Measurements from ENCODE around the gene COL25A1.

The COL25A1 gene

DNA sequence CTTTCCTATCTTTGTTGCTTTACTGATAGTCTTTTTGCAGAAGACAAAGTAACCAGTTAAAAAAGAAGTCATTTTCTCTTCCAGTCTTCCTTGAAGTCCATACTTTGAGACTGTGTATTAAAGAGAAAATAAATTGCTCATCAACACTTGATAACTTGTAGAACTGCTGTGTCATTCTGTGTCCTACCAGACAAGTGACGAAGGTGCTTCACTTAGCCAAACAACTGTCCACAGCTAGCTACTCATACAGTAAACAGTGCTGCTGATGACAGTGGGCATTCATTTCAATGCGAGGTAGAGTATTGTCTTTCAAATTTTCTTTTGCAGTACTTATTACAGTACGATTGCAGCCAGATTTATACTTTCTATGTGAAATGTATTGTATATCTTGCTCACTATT lies 11.5 kb downstream of the COL25A1 start:
- DNase-seq: no peak

DNA sequence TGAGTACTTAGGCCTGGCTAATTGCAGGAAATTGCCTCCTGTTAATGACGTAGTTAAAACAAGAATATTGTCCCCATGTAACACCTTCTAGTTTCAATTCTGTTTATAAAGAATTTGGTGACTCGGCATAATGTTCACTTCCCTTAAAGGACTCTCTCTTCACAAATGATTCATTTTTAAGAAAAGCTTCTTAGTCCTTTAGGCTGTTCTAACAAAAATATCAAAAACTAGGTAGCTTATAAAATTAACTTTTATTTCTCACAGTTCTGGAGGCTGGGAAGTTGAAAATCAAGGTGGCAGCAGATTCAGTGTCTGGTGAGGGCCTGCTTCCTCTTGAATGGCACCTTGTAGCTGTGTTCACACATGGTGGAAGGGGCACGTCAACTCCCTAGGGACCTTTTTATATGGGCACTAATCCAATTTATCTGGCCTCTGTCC lies 23.8 kb downstream of the COL25A1 start:
- no peak for DNase-seq

DNA sequence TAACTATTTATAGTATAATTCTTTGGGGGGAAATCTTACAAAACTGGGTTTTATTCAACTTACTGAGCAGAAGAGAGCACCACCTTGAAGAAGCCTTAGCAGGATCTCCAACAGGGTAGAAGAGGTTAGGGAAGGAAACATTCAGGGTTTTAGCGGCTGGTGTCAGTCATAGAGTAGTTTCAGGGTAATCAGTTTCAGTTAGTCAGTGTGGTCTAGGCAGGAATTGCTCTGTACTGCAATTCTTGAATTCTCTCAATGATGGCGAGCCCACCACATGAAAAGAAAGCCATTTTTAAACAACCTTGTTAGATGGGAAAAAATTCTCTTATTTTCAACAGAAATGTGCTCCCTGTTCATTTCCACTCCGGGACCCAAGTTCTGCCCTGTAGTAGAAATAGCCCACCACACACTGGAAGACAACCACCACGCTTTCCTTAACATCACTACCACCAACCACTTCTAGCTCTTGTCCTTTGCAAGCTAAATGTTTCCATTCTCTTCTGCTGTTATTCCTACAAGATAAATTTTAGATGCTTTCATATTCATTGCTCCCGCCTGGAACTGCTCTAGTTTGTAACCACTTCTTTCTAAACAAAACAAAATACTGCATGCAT lies 25.9 kb downstream of the COL25A1 start:
- no peak for DNase-seq

DNA sequence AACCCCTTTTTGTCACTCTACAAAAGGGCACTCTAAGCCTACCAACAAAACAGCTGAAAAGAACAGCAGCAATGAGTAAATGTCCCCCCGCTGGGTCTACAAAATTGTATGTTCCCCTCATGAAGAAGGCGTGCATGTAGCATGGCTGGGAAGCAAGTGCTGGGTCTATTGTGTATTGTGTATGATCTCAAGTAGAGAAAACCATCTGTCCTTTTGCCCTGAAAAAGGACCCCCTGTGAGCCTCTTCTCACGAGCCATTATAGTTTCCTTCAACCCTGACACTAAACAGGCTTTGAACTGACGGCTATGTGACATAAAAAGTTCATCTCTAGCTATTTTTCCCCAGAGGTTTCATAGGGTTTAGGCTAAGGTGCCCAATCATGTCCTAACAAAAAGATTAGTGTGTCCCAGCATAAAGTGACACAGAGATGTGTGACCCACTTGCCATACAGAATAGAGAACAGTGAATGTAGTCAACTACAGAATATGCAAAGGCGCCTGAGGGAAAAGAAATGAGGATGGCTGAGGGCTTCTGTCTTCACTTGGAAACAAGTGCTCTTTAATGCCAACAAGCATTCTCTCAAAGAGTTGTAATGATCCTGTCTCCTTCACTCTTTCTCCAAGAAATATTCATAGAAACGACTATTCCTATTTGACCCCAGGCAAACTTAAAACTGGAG lies 27.3 kb downstream of the COL25A1 start:
- DNase-seq: no peak

DNA sequence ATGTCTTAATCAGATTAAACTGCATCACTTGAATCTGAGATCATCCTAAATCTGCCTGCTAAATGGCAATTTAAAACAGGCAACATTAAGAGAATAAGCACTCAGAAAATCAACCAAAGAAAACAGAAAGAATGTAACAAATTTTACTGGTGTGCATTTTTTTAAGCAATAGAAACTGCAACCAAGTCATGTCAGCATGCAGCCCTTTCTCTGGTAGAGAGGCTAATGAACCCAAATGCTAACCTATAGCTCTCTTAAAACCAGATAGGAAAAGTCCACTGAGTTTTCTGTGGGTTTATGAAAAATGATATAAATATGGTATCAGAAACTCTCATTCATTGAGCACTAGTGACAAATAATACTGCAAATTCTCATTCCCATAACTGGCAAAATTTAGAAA lies 35.6 kb downstream of the COL25A1 start:
- DNase-seq: no peak

DNA sequence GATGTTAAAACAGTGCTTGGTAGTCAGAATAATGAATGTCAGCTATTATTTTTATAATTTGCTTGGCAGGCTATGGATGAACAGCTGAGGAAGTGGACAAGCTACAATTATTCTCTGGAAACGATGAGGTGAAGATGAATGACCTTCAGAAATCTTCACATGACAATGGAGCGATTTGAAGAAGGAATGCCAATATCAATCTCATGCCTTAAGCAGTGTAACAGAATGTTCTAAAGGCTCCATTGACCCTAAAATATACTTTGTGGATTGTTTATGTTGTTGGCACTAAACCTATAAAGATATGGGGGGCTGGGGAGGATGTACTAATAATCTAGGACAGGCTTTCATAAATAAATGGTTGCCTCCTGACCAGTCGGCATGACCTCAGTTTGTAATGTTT lies 36.2 kb downstream of the COL25A1 start:
- DNase-seq: no peak

DNA sequence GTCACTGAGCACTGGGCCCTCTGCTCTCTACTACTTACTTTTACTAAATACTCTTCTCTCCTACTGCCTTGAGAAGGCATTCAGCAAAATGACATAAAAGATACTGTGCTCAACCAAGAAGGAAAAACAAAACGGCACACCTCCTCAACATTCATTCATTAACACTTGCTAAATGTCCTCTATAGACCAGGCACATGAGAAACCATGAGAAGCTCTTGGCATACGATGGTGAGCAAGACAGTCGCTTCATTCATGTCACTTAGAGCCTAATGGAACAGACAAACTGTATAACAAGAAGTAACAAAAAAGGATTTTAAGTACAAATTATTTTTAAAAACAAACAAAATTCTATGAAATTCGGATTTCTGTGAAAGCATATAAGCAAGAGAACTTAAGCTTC lies 38.7 kb downstream of the COL25A1 start:
- no peak for DNase-seq

DNA sequence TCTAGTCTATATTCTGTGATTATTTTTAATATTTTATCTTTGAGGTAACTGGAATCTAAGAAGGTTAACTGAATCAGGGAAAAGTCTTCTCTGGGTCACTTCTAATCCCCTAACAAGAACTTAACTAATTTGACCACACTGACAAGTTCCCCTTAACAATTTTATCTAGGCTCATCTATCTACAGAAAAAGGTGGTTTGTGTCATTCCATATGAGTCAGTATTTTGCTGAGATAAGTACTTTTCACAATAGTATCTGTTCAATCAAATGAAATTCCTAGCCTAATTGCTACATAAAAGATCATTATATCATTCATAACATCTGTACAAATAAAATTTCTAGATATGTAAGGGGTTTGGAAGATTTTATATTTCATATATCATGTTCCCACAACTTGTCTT lies 45.6 kb downstream of the COL25A1 start:
- DNase-seq: no peak

DNA sequence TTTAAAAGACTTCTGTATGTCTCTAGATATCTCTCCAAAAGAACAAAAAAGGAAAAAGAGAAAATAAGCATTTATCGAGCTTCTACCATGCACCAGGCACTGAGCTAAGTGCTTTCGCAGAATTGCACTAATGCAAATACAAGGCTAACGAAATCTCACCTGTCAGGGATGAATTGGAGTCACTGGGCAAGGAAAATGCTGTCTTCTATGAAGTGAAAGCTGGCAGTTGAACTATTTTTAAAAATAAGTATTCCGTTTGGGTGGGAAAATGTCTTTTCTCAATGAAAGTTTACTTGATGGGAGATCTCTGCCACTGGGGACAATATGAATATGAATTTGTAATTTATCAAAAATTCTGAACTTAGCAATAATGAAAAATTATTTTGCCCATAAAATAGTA lies 47.6 kb downstream of the COL25A1 start:
- no peak for DNase-seq

DNA sequence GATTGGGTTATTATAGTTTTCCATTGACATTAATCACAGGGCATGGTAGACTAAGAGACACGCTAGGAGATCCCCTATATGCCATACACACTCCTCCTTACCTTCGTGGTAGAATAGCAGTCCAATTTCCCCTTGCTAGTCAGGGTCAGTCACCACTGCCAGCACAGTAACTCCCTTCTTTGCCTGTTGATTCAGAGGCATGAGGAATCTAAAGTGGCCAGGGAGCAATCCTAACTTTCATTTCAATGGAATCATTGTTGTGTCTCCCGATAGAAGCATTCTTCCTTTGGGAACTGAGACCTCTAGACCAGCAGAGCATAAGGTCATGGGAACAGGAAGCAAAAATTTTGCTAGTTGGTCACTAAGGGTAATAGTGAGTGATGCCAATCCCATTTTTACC lies 51.1 kb downstream of the COL25A1 start:
- no peak for DNase-seq

DNA sequence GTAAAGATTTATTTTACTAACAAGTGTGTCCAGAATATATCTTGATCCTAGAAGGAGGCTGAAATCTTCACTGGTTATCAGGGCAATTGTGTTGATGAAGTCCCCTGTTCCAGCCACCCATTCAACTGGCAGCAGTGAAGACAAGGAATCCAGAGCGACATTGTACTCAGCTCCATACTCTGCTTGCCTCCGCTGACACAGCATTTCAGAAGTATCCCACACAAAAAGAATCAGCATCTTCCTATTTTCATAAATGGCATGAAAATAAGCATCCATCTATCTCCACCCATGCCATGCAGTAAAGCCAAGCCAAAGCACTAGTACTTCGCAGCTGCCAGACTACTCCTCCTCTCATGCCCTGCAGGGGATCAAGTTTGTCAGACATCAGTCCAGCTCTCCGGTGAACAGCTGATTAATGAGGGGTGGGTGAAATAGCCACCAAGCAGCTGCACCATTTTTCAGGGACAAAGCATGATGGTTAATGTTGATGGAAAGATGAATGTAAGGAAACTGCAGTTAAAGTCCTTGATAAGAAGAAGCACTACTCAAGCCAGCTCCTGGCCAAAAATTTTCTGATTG lies 54.0 kb downstream of the COL25A1 start:
- no peak for DNase-seq

DNA sequence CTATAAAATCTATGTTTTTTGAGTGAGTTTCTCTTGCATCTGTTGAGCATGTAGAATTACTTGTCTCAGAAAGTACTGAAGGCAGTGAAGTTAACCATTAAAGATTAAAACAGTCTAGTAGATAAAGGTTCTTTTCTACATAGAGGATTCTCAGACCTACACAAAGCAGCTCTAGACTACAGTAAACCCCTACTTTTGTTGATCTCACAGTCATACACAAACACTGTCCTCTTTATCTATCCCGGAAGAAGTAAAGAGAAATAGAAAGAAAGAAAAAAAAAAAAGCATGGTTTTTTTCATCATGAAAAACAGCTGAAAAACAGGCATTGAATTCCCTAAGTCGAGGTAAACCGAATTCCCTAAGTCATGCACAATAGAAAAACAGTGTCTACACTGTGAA lies 58.6 kb downstream of the COL25A1 start:
- DNase-seq: no peak

DNA sequence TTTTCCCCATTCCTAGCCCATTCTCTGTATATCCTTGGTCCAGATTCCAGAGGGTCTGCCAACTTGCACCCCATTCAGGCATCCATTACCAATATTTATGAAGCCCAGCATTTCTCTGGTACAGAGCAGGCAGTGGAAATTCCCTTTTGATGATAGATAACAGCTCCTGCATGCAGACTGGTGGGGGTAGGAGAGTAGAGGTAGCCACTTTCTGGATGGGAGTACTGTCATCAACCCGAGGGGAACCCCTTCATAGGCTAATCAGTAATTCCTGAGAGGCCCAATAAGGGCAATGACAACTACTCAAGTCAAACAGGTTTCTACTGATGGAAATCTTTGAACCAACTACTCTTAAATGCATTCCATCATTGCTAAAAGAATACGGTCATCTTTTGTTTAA lies 63.7 kb downstream of the COL25A1 start:
- DNase-seq: no peak

DNA sequence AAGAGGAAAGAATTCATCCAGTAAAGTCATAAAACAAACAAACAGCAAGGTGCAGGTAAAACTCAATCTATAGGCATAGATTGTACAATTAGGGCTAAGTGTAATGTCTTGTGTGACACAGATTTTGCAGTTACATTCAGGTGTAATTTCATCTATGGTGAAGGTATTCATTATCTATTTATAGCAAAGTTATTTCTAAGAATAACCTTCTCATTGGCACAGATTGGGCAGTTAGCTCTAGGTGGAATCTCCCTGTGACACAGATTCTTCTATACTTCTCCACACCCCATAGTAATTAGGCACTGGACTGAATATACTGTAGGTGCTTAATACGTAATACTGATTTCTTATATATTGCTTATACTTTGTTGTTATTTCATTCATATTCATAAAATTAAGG lies 66.8 kb downstream of the COL25A1 start:
- DNase-seq: no peak

DNA sequence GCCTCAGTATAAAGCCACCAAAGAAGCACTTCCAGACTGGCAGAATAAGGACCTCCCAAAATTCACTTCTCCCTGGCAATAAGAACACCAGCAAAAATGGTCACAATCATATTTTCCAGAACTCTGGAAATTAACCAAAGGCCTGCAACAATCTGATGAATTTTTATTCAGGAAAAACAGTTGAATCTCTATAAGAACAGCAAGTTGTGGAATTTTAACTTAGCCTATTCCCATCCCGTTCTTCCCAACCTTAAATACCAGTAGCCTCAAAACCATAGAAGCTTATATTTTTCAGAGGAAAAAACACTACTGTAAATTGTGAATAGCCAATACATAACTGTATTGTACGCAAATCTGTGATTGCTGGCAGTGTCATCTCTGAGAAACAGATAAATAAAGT lies 67.9 kb downstream of the COL25A1 start:
- no peak for DNase-seq

DNA sequence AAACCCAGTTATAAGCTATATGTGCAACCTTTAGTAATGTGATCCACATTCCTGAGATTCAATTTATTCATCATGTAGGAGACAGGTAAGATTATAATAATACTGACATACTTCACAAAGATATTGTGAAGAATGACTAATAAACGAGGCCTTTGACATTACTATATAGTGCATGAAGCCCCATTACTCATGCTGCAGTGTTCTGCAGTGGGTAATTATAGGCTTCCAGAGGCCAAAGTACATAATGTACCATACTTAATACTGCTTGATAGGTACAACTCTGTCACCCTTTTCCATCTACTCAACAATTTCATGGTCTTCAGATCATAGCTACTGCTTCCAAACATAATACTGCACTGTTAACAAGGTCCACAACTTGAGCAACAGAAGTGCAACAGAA lies 68.9 kb downstream of the COL25A1 start:
- no peak for DNase-seq

DNA sequence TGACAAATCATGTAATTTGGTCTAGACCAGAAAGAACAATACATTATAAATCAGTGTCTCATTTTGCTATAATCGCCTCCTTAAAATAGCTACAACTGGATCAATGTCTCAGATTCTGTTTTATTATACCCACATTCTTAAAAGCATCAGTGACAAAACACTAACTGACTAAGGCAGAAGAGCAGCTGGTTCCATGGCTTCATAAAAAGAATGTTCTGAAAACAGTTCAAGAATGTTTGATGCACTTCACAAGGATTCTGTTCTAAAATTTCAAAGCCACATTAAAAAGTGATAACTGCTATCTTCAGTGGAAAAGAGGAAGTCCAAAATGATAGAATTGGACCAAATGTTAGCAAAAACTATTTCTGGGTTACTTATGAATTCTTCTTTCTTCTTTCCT lies 69.8 kb downstream of the COL25A1 start:
- DNase-seq: no peak

DNA sequence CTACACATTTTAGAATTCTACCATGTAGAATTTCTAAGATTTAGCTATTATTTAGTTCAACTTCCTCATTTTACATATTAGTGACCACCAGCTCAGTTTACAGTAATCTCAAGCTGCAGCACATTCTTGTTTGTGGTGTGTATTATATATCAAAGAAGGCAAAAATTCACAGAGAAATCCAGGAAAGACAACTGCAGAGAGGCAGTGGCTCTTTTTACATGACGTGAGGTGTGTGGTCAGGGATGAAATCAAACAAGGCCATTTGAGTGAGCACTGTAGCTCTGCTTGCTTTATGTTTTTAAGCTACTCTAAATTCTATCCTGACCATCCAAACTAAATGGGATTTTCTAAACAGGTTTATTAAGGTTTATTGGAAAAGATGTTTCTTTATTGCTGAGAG lies 71.1 kb downstream of the COL25A1 start:
- no peak for DNase-seq

DNA sequence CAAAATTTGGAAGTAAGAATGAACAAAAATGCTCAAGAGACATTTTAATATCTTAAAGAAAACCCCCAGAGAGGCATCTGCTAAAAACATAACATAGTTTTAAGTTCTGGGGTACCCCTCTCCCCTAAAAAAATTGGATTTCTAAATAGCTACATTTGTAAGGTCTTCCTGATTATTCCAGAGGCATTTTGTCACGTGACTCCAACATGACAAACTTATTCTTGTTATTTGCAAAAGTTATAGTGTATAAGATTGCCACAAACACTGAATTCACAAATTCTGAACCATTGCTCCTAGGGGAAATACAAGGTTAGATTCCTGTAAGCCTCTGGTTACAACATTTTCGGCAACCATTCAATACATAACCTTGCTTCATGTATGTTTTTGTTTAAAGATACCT lies 73.4 kb downstream of the COL25A1 start:
- DNase-seq: no peak

DNA sequence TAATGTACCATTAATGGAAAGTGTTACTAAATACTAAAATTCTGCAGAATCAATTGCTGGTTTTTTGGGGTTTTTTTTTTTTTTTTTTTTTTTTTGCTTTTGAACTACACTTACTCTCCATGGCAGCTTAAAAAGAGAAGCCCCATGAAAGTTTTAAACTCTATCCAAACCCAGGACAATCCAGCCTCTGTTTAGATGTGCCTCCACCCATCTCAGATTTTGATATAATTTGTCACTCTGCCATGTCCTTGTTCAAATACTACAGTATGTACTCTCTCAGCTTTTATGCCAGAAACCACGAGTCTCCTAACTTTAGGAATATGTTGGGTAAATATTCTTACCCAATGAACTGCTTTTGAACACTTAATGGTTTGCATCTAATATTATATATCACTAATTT lies 84.2 kb downstream of the COL25A1 start:
- no peak for DNase-seq

DNA sequence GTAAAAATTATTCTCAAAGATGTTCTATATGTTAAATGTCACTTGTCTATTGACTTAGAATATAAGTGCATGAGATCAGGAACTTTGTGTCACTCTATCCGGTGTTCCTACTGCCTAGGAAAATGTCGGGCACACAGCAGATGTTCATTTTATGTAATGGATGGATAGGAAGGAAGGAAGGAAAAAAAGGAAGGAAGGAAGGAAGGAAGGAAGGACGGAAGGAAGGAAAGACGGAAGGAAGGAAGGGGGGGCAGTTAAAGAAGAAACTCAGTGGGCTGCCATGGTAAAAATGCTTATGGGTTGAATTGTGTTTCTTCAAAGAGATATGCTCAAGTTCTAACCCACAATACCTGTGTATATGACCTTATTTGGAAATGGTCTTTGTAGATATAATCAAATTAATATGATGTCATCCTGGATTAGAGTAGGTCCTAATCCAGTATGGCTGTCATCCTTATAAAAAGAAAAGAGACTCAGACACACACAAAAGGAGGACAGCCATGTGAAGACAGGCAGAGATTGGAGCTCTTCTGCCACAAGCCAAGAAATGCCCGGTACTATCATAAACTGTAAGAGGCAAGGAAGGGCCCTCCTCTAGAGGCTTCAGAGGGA lies 86.3 kb downstream of the COL25A1 start:
- DNase-seq: no peak

DNA sequence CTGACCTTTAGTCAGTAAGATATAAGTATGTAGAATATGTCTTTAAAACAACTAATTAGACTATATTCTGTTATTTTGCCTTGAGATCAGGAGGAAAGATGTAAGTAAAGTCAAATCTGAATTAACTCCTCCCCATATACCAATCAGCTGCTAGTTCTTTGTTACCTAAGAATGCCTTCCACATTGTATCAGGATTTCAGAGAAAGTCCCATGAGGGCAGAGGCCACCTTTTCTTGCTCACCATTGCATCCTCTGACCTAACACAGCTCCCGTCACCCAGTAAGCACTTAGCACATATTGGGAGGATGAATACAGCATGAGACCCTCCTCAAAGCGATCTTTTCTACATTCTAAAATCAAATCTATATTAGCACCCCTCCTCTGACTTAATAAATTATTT lies 87.0 kb downstream of the COL25A1 start:
- DNase-seq: no peak

DNA sequence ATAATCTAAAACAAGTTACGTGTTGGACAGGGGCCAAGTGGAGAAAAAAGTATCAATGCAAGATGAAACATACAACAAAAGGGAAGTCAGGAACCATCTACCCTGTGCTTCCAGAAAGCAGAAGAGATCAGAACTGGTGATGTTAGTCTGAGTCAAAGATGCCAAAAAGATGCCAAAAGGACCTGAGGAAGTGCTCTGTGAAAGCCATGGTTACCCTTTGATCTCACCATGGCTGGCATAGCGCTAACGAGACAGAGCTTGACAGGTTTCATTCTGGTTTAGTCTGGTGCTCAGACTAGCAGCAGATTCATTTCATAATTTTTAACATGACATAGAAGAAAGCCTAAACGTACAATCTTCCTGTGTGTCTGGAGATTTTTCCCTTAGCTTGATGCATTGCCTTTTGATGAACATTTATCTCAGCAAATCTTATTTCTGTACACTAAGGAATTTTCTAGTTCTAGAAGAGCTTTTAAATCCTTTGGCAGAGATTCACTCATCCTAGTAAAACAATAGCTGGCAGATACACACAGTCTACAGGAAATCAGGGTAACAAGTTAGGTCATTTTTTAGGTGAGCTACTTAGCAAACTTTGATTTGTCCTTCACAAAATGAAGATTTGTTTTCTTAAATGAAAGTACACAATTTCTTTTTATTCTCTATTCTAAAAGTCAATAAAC lies 87.7 kb downstream of the COL25A1 start:
- no peak for DNase-seq

DNA sequence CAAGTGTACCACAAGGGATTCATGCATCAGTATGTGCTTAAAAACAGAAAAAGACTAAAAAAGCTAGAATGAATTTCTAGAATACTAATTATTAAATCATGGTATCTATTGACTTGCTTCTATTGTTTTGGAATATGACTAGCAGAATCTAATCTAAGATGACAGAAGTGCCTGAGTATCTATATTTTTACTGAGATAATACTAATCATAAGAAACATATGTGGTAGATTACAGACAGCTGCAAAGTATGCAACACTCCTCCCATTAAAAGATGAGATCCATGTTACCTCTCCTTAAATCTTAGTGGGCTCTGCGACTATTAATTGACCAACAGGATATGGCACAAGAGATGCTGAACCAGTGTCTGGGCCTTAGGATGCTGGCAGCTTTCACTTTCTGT lies 89.4 kb downstream of the COL25A1 start:
- DNase-seq: no peak
